ENCODE data around the gene CTNND2.
"Not testable (repeated sequence)": the region's sequence is repeated elsewhere in the genome, so short reads cannot be mapped to it uniquely, and the experiment has no call there.

Gene CTNND2

DNA sequence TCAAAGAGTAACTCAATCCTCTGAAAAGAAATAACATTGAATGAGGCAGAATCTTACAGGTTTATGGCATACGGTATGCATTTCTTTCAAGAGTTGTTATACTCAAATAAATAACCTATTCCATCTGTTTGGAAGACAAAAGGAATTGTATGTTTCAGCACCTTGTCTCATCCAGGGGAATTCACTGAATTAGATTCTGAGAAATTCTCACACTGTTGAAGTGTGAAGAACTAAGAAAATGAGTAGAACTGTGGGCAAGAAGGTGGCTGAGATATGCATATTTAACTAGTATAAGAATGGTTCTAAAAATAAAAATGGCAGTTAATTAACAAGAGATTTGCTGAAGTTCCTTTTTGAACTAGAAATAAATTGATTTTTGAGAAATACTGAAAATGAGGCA lies 863.9 kb downstream of the CTNND2 start:
- no peak for DNase-seq (ENCODE audit: low read depth in 3 of 3)

DNA sequence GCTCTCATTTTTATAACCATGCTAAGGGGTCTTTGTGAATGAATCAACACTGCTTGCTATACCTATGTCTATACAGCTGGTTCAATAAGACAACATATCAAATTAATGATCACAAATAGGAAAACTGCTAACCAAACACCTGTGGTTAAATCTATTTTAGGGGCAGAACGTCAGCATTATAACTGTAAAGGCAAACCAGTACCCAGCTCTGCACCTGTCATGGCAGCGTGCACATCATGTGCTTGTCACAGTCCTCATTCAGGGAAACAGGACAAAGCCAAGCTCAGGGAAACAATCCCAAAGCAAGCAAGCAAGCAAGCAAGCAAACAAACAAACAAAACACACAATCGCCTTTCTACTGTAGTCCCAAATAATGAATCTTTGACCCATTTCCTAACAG lies 865.5 kb downstream of the CTNND2 start:
- no peak for DNase-seq (ENCODE audit: low read depth in 3 of 3)

- no peak for DNase-seq (ENCODE audit: low read depth in 3 of 3)
These were observed 866.3 kb downstream of the CTNND2 start for GRCh38 chr5:11037941-11038340.

- no peak for DNase-seq (ENCODE audit: low read depth in 3 of 3)
These were observed 867.2 kb downstream of the CTNND2 start for GRCh38 chr5:11037080-11037479.

GRCh38 chr5:11030671-11031070 lies 873.6 kb downstream of the CTNND2 start:
- no peak for DNase-seq (ENCODE audit: low read depth in 3 of 3)

DNA sequence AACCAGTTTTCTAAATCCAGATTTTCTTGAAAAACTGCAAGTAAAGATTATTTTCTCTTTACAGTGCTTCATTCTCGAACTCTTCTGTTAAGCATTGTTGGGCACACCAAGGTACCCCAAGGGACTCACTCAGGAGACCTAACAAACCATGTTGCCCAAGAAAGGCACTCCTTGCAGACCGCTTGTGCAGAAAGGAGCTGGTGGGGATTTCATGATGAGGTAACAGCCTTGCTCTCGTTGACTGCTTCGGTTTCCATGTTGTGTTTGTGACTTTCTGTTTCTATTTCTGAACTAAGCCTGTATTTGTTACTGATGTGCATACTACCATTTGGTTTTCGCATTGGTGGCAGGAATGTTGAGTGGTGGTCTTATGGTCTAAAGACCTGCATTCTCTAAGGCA lies 876.6 kb downstream of the CTNND2 start:
- no peak for DNase-seq (ENCODE audit: low read depth in 3 of 3)

GRCh38 chr5:11026543-11026942 lies 877.7 kb downstream of the CTNND2 start:
- DNase-seq (ENCODE audit: low read depth in 3 of 3) = no peak

- no peak for DNase-seq (ENCODE audit: low read depth in 3 of 3)
These were observed 880.3 kb downstream of the CTNND2 start for GRCh38 chr5:11023945-11024344.

DNA sequence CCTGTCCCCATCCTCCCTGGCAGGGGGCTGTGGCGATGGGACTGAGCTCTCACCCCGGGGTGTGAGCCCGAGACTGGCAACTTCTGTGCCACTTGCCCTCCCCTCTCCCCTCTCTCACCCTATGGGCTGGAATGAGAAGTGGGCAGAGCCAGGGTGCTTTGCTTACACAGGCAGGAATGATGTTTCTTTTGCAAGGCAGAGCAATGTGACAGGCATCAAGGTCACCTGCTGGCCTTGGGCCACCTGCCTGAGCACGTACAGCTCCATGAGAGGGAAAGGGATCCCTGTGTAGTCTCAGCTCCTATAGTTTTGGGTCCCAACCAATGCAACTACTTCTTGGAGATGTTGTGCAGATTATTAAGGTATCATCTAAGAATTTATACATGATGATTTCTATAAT lies 890.5 kb downstream of the CTNND2 start:
- DNase-seq (ENCODE audit: low read depth in 3 of 3) = no peak

- DNase-seq (ENCODE audit: low read depth in 3 of 3) = no peak
These were observed 892.0 kb downstream of the CTNND2 start for GRCh38 chr5:11012295-11012694.

DNA sequence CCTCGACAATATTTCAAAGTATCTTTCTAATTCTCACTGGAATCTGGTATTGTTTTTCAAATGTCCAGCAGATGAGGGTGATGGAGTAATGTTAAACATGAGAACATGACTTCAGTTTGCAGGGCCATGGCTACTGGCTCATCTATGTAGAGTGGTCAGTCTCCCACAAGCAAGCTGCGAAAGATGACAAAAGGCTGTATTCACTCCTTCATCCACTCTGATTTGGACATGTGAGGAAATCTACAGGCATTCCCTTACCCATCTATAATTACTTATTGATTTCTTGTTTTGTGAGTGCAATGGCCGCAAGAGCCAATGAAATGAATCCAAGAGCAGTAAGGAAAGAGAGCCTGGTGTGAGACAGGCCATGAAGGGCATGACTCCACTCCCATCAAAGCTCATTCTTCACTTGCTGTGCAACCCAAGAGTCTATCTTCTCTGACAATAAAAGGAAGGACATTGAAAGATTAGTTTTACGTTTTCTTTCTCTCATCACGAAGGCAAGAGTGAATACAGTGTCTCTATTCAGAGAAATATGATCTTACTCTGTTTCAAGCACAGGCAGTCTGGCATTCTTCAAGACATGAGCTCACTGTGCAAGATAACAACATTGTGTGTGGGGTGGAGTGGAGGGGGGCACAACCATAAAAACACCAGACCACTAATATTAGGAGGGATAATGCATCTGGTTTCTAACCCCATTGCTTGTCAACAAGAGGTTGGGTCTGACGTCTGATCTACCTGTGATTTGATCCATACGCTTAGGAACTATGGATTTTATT lies 893.6 kb downstream of the CTNND2 start:
- no peak for DNase-seq (ENCODE audit: low read depth in 3 of 3)

DNA sequence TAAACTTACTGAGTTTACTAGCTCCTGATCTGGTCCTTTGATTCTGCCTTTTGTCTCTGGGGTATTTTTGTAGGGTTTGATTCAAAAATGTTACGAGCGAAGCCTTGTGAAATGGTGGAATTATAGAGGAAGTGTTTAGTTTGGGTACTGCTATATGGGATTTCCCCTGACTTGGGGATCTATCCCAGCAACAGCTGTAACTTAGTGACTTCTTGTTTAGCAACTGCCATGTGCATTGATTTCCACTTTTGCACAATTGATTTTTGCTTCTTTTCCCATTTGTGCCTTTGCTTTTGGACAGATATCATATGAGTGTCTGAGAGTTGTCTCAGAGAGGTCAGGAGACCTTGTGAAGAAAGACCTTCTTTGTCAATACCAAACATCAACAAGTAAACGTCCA lies 894.7 kb downstream of the CTNND2 start:
- no peak for DNase-seq (ENCODE audit: low read depth in 3 of 3)

DNA sequence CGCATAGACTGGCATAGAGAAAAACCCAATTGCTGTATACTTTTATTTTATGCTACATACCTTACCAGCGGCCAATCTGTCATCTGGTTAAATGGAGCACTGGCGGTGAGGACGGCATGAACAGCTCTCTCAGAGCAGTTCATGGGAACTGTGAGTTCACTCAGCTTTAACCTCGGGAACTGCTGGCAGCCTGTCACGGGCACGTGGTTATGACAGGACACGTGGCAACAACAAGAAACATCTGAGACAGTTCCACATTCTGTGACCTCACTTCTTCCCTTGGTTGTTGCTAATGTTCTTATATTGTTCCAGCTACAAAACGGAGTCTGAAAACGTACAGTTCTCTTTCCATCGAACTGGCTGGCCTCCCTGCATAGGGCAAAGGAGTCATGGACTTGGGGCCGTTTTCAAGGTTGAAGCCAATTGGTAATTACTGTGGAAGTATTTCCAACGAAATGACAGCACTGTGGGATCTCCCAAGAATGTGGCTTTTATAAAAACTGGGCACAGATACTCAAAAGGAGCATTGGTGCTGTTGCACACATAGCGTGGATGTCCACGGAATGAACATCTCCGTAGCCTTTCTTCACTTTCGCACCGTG lies 896.9 kb downstream of the CTNND2 start:
- DNase-seq (ENCODE audit: low read depth in 3 of 3) = no peak

DNA sequence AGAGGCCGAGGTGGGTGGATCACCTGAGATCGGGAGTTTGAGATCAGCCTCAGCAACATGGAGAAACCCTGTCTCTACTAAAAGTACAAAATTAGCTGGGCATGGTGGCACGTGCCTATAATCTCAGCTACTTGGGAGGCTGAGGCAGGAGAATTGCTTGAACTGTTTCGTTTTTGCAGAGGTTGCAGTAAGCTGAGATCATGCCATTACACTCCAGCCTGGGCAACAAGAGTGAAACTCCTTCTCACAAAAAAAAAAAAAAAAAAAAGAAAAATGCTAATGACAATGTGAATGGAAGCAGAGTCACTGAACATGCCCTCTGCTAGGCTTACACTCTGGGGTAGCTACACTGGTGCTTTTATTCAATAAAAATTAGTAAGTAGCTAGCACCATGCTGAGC lies 899.7 kb downstream of the CTNND2 start:
- DNase-seq (ENCODE audit: low read depth in 3 of 3) = not testable (repeated sequence)

- no peak for DNase-seq (ENCODE audit: low read depth in 3 of 3)
These were observed 903.5 kb downstream of the CTNND2 start for GRCh38 chr5:11000515-11001353.

DNA sequence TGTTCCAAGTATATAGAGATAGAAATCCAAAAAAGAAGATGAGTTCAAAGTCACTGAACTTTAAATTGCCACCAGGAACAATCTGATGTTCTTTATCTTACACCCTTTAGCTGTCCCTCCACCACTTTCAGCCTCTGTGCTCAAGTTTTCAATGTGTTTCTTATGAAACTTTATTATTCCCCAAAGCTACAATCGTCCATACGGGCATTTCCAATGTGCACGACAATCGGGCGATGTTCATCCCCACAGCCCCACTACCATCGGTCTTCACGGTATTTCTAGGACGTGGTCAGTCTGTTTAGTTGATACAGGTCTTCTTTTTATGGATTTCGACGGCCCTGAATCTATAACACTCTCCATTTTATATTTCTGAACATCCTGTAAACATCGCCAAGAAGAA lies 904.5 kb downstream of the CTNND2 start:
- no peak for DNase-seq (ENCODE audit: low read depth in 3 of 3)

GRCh38 chr5:10995891-10996290 lies 908.4 kb downstream of the CTNND2 start:
- no peak for DNase-seq (ENCODE audit: low read depth in 3 of 3)

- DNase-seq (ENCODE audit: low read depth in 3 of 3) = no peak
These were observed 909.9 kb downstream of the CTNND2 start for GRCh38 chr5:10994091-10994986.

DNA sequence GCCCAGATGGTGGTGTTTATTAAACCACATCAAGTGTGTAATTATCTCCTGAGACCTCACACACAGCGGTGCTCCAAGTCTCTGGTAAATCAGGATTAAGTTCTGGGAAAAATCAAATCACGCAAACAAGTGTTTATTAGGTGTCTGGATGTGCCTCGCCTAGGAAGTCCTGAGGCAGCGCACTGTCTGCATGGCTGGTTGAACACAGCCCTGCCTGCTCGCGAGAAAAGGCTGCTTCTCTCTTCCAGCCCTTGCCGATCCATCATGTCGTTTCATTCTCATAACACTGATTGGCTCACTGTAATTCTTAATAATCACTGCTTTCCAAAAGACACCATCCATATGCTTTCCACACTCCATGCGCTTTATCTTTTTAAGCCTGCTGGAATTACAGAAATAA lies 913.6 kb downstream of the CTNND2 start:
- no peak for DNase-seq (ENCODE audit: low read depth in 3 of 3)

GRCh38 chr5:10989577-10990263 lies 914.5 kb downstream of the CTNND2 start:
- DNase-seq (ENCODE audit: low read depth in 3 of 3) = no peak

GRCh38 chr5:10988622-10989021 lies 915.6 kb downstream of the CTNND2 start:
- no peak for DNase-seq (ENCODE audit: low read depth in 3 of 3)

Measured in stimulated activated CD4-positive, alpha-beta T cell treated with anti-CD3 and anti-CD28 coated beads, TNF-alpha, amount 100 ng/mL, for 4 hours (primary cell).